Caco-2 (cell line): ENCODE data around the gene DYNC2LI1. TPM values are rescaled to one million over a fixed set of nuclear protein-coding genes. Genes with fewer than 3 reads are reported as not detected.

ENCODE experiments used
- BruUV-seq: library from RNA; stranded (reverse); fragments of 400-500 nt; replicated peaks from 2 replicates; lab custom pipeline; 2021; lab: Mats Ljungman, UMichigan
- CTCF ChIA-PET: fragments of 300-600 bp; sonication (Branson Sonifier 250); formaldehyde crosslinking; loops from one replicate; lab custom pipeline; 2022; ENCODE audit warnings: antibody characterized with exemption; lab: Charles Lee
- POLR2A ChIA-PET: fragments of 300-600 bp; sonication (Branson Sonifier 250); formaldehyde crosslinking; loops from one replicate; lab custom pipeline; 2022; ENCODE audit warnings: antibody characterized with exemption; lab: Charles Lee
- DNase-seq, 2 experiments: peaks; one replicate each; pipeline versions ENCODE4 v3.0.0 to v3.0.0-alpha.2; 2020 to 2022
- H3K27me3 ChIP-seq: replicated peaks from 2 replicates; pipeline ENCODE4 v1.6.0; 2011; ENCODE audit warnings: low read length; ENCODE audit not compliant: control insufficient read depth, insufficient read depth
- H3K36me3 ChIP-seq: 2 replicates; pipeline ENCODE4 v1.5.1; 2011; ENCODE audit warnings: low read length; ENCODE audit not compliant: control insufficient read depth, insufficient read depth
- H3K4me1 ChIP-seq: fragments of 250-450 bp; sonication (Bioruptor Pico); 2 replicates; pipeline ENCODE4 v1.5.1; 2020; ENCODE audit warnings: mild to moderate bottlenecking
- H3K4me3 ChIP-seq: 2 replicates; pipeline ENCODE4 v1.5.1; 2011; ENCODE audit warnings: low read depth, mild to moderate bottlenecking, control low read depth, low read length
- H3K9me3 ChIP-seq: fragments of 250-450 bp; sonication (Bioruptor Pico); 2 replicates; pipeline ENCODE4 v1.5.1; 2020; ENCODE audit warnings: mild to moderate bottlenecking, moderate library complexity
- H3K27ac Mint-ChIP-seq: one replicate; pipeline ENCODE4 v1.8.0; 2022; ENCODE audit warnings: mixed read lengths; ENCODE audit not compliant: unreplicated experiment
- H3K27me3 Mint-ChIP-seq: one replicate; pipeline ENCODE4 v1.8.0; 2022; ENCODE audit warnings: mixed read lengths; ENCODE audit not compliant: insufficient read depth, unreplicated experiment
- H3K36me3 Mint-ChIP-seq: one replicate; pipeline ENCODE4 v1.8.0; 2022; ENCODE audit warnings: mild to moderate bottlenecking, mixed read lengths; ENCODE audit not compliant: insufficient read depth, unreplicated experiment
- H3K4me1 Mint-ChIP-seq: one replicate; pipeline ENCODE4 v1.8.0; 2022; ENCODE audit warnings: low read depth, mixed read lengths; ENCODE audit not compliant: unreplicated experiment
- H3K4me3 Mint-ChIP-seq: one replicate; pipeline ENCODE4 v1.8.0; 2022; ENCODE audit warnings: mild to moderate bottlenecking, moderate library complexity, mixed read lengths; ENCODE audit not compliant: unreplicated experiment
- H3K9me3 Mint-ChIP-seq: one replicate; pipeline ENCODE4 v1.8.0; 2022; ENCODE audit warnings: mixed read lengths; ENCODE audit not compliant: unreplicated experiment
- CTCF ChIP-seq, 2 experiments: fragments of 200-600 bp in 1 of 2; IDR thresholded peaks; 1 replicate in 1 of 2; 2 replicates in 1 of 2; pipeline versions ENCODE4 v1.5.1 to v1.8.0; 2011 to 2022; ENCODE audit warnings: antibody characterized with exemption in 1 of 2, control low read depth in 1 of 2, inconsistent platforms in 1 of 2, low read depth in 1 of 2, low read length in 1 of 2, mild to moderate bottlenecking in 1 of 2, moderate library complexity in 1 of 2; ENCODE audit not compliant: insufficient read depth in 1 of 2, severe bottlenecking in 1 of 2, unreplicated experiment in 1 of 2
- intact Hi-C: fragments of 100-400 bp; cut with micrococcal nuclease; formaldehyde crosslinking; loops from one replicate; pipeline ENCODE4 v1.10.0; 2022; ENCODE audit not compliant: unreplicated experiment
- total RNA-seq: library from RNA; stranded (reverse); gene quantifications from 2 replicates; pipeline ENCODE4 v1.2.3, GENCODE V29; 2022

Gene DYNC2LI1
- total RNA-seq, 1 experiment from 2014 or later: 8.3 TPM

- no peaks in the 10 kb centered on the region for H3K4me1 Mint-ChIP-seq
- intact Hi-C loops: no loop called here
- H3K27me3 Mint-ChIP-seq: no peaks in the 10 kb centered on the region
- ChIA-PET POLR2A (no interaction called here), CTCF (no interaction called here)
- Histone ChIP-seq H3K4me1 (no peaks in the 10 kb centered on the region), H3K36me3 (no peaks in the 10 kb centered on the region), H3K9me3 (no peaks in the 10 kb centered on the region), H3K27me3 (no peaks in the 10 kb centered on the region), H3K4me3 (no peak overlapping the region)
- TF ChIP-seq CTCF (IDR thresholded peaks at IDR 0.05; ENCODE audit: insufficient read depth in 1 of 2, low read depth in 1 of 2, low read length in 1 of 2, severe bottlenecking in 1 of 2, unreplicated experiment in 1 of 2): no peak
- H3K4me3 Mint-ChIP-seq: no peak overlapping the region
- DNase-seq: no peak
- BruUV-seq: no TSS peak
- no peaks in the 10 kb centered on the region for H3K36me3 Mint-ChIP-seq
- no peak overlapping the region for H3K27ac Mint-ChIP-seq
- no peaks in the 10 kb centered on the region for H3K9me3 Mint-ChIP-seq
Observed at GRCh38 chr2:43788646-43789045, 14.8 kb downstream of the DYNC2LI1 start.

DNA sequence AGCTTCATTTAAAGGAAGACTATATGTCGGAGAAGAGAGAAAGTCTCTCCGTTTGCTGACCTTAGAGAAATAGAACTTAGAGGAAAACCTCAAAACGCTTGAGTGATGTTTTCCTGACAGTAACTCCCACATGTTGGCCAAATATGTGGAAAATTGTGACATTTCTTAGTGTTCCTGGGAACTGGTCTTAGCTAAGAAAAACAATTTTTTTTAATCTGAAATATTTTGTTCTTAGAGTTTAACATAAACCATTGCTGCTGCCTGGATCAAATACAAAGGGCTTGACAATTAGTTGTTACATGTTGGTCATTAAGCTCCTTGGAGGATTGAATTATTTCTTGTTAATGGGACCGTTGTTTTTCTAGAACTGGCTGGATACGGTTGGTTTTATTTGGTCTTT is 16.3 kb downstream of the DYNC2LI1 start:
- ChIA-PET POLR2A (no interaction called here), CTCF (interaction anchor here (1.3 kb wide), 1 partner anchor 17 kb away, joined by 3 read pairs; no protein-coding TSS in a partner anchor)
- Mint-ChIP-seq H3K27ac (no peak overlapping the region), H3K27me3 (no peaks in the 10 kb centered on the region), H3K36me3 (no peaks in the 10 kb centered on the region), H3K4me1 (no peaks in the 10 kb centered on the region), H3K4me3 (no peak overlapping the region), H3K9me3 (no peaks in the 10 kb centered on the region)
- BruUV-seq: no TSS peak
- Histone ChIP-seq H3K9me3 (no peaks in the 10 kb centered on the region), H3K27me3 (no peaks in the 10 kb centered on the region), H3K4me1 (no peaks in the 10 kb centered on the region), H3K4me3 (no peak overlapping the region), H3K36me3 (no peaks in the 10 kb centered on the region)
- DNase-seq: no peak
- intact Hi-C loops: no loop called here
- no peak for TF ChIP-seq CTCF (IDR thresholded peaks at IDR 0.05; ENCODE audit: insufficient read depth in 1 of 2, low read depth in 1 of 2, low read length in 1 of 2, severe bottlenecking in 1 of 2, unreplicated experiment in 1 of 2)

DNA sequence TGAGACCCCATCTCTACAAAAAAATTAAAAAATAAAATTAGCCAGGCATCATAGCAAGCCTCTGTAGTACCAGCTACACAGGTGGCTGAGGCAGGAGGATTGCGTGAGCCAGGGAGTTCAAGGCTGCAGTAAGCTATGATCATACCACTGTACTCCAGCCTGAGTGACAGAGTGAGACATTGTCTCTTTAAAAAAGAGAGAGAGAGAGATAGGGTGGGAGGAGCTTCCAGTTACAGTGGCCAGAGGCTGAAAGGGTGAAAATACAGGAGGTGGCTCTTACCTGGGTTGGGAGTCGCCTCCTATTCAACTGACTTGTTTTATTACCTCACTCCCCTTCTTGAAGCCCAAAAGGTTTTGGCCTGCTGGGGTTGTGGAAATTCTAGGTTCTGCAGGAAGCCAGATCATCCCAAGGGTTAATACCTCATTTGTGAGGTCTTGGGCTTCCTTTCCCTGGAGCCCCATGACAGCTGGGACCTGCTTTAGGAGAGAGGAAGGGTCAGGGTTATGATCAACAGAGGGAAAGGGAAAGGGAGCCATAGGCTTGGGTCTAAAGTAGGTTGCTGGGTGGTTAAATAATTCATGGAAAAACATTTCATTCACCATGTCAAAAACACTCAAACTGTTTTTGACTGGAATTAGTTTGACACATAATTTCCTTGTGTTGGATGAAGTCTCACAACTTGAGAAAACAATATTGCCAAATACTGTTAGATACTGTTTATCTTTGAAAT is 17.4 kb downstream of the DYNC2LI1 start:
- intact Hi-C loops: no loop called here
- no peak for TF ChIP-seq CTCF (IDR thresholded peaks at IDR 0.05; ENCODE audit: insufficient read depth in 1 of 2, low read depth in 1 of 2, low read length in 1 of 2, severe bottlenecking in 1 of 2, unreplicated experiment in 1 of 2)
- no peaks in the 10 kb centered on the region for H3K36me3 ChIP-seq
- H3K36me3 Mint-ChIP-seq: no peaks in the 10 kb centered on the region
- no TSS peak for BruUV-seq
- H3K4me3 ChIP-seq: no peak overlapping the region
- no peaks in the 10 kb centered on the region for H3K27me3 ChIP-seq
- H3K4me1 Mint-ChIP-seq: no peaks in the 10 kb centered on the region
- H3K9me3 Mint-ChIP-seq: no peaks in the 10 kb centered on the region
- POLR2A ChIA-PET: no interaction called here
- no peak overlapping the region for H3K27ac Mint-ChIP-seq
- no peaks in the 10 kb centered on the region for H3K4me1 ChIP-seq
- CTCF ChIA-PET: no interaction called here
- no peak overlapping the region for H3K4me3 Mint-ChIP-seq
- H3K9me3 ChIP-seq: no peaks in the 10 kb centered on the region
- DNase-seq: no peak
- H3K27me3 Mint-ChIP-seq: no peaks in the 10 kb centered on the region
